ENCODE measurements around the gene IFITM5. TPM values are rescaled to one million over a fixed set of nuclear protein-coding genes. Genes with fewer than 3 reads are reported as not detected.
A peak's percentile ranks its signal among the peaks of the same experiment; 100 is the strongest.

IFITM5 gene
- total and polyA plus RNA-seq, 9 of the 15 experiments (the other 6 are each of a cell fraction or from before 2014, with no cell fraction given): 0.19 TPM; not detected in 8

DNA sequence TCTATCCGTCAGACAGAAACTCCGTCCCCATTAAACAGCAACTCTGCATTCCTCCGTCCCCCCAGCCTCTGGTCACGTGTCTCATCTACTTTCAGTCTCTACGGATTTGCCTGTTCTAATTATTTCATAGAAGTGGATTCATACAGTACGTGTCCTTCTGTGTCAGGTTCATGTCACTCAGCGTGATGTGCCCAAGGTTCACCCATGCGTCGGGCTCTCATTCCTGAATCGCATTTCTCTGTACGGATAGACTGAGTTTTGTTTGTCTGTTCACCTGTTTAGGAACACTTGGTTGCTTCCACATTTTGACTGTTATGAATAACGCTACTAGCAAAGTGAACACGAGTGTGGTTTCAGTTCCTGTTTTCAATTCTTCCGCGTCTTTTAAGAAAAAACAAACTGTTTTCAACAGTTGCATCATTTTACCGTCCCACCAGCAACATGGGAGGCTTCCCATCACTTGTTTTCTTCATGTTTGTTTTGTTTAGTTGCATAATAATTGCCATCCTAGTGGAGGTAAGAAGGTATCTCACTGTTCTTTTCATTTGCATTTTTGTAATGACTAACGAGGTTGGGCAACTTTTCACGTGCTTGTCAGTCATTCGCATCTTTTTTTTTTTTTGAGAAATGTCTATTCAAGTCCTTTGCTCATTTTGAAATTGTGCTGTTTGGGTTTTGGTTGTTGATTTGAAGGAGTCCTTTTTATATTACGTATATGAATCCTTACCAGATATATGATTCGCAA, 30.0 kb downstream of the IFITM5 start (continued):
- TF ChIP-seq, protein P1, sequence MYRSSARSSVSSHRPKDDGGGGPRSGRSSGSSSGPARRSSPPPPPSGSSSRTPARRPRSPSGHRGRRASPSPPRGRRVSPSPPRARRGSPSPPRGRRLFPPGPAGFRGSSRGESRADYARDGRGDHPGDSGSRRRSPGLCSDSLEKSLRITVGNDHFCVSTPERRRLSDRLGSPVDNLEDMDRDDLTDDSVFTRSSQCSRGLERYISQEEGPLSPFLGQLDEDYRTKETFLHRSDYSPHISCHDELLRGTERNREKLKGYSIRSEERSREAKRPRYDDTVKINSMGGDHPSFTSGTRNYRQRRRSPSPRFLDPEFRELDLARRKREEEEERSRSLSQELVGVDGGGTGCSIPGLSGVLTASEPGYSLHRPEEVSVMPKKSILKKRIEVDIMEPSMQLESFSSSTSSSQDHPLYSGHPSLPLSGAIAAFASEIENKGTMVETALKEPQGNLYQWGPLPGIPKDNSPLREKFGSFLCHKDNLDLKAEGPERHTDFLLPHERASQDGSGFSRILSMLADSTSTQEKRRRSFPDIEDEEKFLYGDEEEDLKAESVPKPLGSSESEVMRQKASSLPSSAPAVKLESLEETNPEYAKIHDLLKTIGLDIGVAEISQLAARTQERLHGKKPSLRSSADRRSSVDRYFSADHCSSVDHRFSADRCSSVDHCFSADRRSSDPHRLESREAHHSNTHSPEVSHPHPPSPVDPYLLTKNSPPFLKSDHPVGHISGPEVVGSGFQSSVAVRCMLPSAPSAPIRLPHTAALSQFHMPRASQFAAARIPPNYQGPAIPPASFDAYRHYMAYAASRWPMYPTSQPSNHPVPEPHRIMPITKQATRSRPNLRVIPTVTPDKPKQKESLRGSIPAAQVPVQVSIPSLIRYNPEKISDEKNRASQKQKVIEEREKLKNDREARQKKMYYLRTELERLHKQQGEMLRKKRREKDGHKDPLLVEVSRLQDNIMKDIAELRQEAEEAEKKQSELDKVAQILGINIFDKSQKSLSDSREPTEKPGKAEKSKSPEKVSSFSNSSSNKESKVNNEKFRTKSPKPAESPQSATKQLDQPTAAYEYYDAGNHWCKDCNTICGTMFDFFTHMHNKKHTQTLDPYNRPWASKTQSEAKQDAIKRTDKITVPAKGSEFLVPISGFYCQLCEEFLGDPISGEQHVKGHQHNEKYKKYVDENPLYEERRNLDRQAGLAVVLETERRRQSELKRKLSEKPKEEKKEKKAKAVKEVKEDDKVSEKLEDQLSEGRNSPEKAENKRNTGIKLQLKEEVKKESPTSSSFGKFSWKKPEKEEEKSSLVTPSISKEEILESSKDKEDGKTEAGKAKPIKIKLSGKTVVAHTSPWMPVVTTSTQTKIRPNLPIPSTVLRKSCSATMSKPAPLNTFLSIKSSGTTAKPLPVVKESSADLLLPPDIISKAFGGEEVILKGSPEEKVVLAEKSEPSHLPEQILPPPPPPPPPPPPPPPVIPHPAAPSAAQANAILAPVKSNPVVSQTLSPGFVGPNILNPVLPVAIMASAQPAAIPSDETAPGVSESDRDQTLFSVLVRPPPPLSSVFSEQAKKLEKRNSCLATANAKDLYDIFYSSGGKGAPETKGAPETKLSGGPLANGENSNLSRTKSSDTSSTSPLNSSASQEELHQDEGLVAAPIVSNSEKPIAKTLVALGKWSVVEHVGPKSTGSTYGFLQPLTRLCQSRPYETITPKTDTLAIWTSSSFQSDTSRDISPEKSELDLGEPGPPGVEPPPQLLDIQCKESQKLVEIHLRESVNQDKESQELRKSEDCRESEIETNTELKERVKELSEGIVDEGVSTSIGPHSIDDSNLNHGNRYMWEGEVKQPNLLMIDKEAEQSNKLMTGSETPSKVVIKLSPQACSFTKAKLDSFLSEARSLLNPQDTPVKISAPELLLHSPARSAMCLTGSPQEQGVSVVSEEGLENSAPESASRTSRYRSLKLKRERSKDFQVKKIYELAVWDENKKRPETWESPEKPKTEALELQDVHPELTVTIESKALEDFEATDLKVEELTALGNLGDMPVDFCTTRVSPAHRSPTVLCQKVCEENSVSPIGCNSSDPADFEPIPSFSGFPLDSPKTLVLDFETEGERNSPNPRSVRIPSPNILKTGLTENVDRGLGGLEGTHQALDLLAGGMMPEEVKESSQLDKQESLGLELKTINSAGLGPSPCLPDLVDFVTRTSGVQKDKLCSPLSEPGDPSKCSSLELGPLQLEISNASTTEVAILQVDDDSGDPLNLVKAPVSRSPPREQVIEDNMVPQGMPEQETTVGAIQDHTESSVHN (IDR thresholded peaks at IDR 0.05; ENCODE audit: borderline replicate concordance in 1 of 2, low read depth in 1 of 2): peak in 1 of 2 experiments; percentile 92; a peak in 2 of 4 replicates
- TF ChIP-seq NUFIP1 (IDR thresholded peaks at IDR 0.05; ENCODE audit: partially characterized antibody) (no peak), ZFP30 (CRISPR knock-in tag; IDR thresholded peaks at IDR 0.05; ENCODE audit: borderline replicate concordance) (no peak), CBFA2T2 (conservative IDR thresholded peaks at IDR 0.05) (peak; percentile 70), SRSF1 (IDR thresholded peaks at IDR 0.05; ENCODE audit: low read depth, low read length) (no peak), ZNF3 (CRISPR knock-in tag; IDR thresholded peaks at IDR 0.05) (no peak), EP300 (IDR thresholded peaks at IDR 0.05; ENCODE audit: low read length) (peak; percentile 82; the same call in 1 of the 2 replicates), GATA2 (CRISPR knock-in tag; IDR thresholded peaks at IDR 0.05) (no peak), FOXP1 (CRISPR knock-in tag; IDR thresholded peaks at IDR 0.05) (no peak)
- TF ChIP-seq, protein P2, sequence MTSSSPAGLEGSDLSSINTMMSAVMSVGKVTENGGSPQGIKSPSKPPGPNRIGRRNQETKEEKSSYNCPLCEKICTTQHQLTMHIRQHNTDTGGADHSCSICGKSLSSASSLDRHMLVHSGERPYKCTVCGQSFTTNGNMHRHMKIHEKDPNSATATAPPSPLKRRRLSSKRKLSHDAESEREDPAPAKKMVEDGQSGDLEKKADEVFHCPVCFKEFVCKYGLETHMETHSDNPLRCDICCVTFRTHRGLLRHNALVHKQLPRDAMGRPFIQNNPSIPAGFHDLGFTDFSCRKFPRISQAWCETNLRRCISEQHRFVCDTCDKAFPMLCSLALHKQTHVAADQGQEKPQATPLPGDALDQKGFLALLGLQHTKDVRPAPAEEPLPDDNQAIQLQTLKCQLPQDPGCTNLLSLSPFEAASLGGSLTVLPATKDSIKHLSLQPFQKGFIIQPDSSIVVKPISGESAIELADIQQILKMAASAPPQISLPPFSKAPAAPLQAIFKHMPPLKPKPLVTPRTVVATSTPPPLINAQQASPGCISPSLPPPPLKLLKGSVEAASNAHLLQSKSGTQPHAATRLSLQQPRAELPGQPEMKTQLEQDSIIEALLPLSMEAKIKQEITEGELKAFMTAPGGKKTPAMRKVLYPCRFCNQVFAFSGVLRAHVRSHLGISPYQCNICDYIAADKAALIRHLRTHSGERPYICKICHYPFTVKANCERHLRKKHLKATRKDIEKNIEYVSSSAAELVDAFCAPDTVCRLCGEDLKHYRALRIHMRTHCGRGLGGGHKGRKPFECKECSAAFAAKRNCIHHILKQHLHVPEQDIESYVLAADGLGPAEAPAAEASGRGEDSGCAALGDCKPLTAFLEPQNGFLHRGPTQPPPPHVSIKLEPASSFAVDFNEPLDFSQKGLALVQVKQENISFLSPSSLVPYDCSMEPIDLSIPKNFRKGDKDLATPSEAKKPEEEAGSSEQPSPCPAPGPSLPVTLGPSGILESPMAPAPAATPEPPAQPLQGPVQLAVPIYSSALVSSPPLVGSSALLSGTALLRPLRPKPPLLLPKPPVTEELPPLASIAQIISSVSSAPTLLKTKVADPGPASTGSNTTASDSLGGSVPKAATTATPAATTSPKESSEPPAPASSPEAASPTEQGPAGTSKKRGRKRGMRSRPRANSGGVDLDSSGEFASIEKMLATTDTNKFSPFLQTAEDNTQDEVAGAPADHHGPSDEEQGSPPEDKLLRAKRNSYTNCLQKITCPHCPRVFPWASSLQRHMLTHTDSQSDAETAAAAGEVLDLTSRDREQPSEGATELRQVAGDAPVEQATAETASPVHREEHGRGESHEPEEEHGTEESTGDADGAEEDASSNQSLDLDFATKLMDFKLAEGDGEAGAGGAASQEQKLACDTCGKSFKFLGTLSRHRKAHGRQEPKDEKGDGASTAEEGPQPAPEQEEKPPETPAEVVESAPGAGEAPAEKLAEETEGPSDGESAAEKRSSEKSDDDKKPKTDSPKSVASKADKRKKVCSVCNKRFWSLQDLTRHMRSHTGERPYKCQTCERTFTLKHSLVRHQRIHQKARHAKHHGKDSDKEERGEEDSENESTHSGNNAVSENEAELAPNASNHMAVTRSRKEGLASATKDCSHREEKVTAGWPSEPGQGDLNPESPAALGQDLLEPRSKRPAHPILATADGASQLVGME (CRISPR knock-in tag; IDR thresholded peaks at IDR 0.05): no peak
- TF ChIP-seq, protein P3, sequence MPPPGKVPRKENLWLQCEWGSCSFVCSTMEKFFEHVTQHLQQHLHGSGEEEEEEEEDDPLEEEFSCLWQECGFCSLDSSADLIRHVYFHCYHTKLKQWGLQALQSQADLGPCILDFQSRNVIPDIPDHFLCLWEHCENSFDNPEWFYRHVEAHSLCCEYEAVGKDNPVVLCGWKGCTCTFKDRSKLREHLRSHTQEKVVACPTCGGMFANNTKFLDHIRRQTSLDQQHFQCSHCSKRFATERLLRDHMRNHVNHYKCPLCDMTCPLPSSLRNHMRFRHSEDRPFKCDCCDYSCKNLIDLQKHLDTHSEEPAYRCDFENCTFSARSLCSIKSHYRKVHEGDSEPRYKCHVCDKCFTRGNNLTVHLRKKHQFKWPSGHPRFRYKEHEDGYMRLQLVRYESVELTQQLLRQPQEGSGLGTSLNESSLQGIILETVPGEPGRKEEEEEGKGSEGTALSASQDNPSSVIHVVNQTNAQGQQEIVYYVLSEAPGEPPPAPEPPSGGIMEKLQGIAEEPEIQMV (tag; conservative IDR thresholded peaks at IDR 0.05; ENCODE audit: low read depth): no peak

Data from K562 (cell line).